ENCODE data around the gene PCMTD2. TPM values are rescaled to one million over a fixed set of nuclear protein-coding genes. Genes with fewer than 3 reads are reported as not detected.

The PCMTD2 gene
- total RNA-seq, 2 experiments from 2014 or later = 47.0 to 51.7 TPM

GRCh38 chr20:64246616-64247306, 8.8 kb upstream of the PCMTD2 start:
- Histone ChIP-seq H3K27ac (ENCODE audit: low read depth, low read length, poor library complexity, severe bottlenecking) (no peak overlapping the region), H3K4me3 (ENCODE audit: low read depth, low read length, poor library complexity, severe bottlenecking) (no peak overlapping the region), H4K20me1 (ENCODE audit: insufficient read depth, low read length) (no peaks in the 10 kb centered on the region), H3K36me3 (ENCODE audit: insufficient read depth, low read length) (no peaks in the 10 kb centered on the region), H3K79me2 (ENCODE audit: insufficient read depth, low read depth, low read length) (no peaks in the 10 kb centered on the region), H3K9me2 (ENCODE audit: insufficient read depth, low read length) (no peaks in the 10 kb centered on the region), H3K9me3 (ENCODE audit: low read length) (no peaks in the 10 kb centered on the region), H3K4me2 (ENCODE audit: low read length) (no peak overlapping the region), H3K4me1 (ENCODE audit: insufficient read depth, low read length, poor library complexity, severe bottlenecking) (no peaks in the 10 kb centered on the region), H2AFZ (ENCODE audit: low read length) (no peak overlapping the region)
- DNase-seq (ENCODE audit: low spot score) = no peak
- BruUV-seq (replicated peaks) = no TSS peak
- ChIA-PET POLR2A (interaction anchor here (1.5 kb wide), 1 partner anchor 9 kb away, joined by 5 read pairs; the partner anchor contains the start of gene PCMTD2), CTCF (ENCODE audit: unreplicated experiment) (no interaction called here)
- intact Hi-C loops (cut with micrococcal nuclease; ENCODE audit: unreplicated experiment) = no loop called here
- no peak for TF ChIP-seq CTCF (conservative IDR thresholded peaks at IDR 0.05; ENCODE audit: low read length)
- no peak for TF ChIP-seq EZH2phosphoT487 (IDR thresholded peaks at IDR 0.05; ENCODE audit: borderline replicate concordance, low read depth, low read length)

GRCh38 chr20:64247307-64247618, 8.3 kb upstream of the PCMTD2 start:
- no peak for DNase-seq (ENCODE audit: low spot score)
- no TSS peak for BruUV-seq (replicated peaks)
- H3K36me3 ChIP-seq (ENCODE audit: insufficient read depth, low read length) = no peaks in the 10 kb centered on the region
- TF ChIP-seq EZH2phosphoT487 (IDR thresholded peaks at IDR 0.05; ENCODE audit: borderline replicate concordance, low read depth, low read length) (no peak), CTCF (conservative IDR thresholded peaks at IDR 0.05; ENCODE audit: low read length) (no peak)
- H3K4me2 ChIP-seq (ENCODE audit: low read length) = no peak overlapping the region
- no peak overlapping the region for H3K27ac ChIP-seq (ENCODE audit: low read depth, low read length, poor library complexity, severe bottlenecking)
- intact Hi-C loops (cut with micrococcal nuclease; ENCODE audit: unreplicated experiment) = no loop called here
- no peaks in the 10 kb centered on the region for H3K79me2 ChIP-seq (ENCODE audit: insufficient read depth, low read depth, low read length)
- ChIA-PET POLR2A (interaction anchor here (1.5 kb wide), 1 partner anchor 8 kb away, joined by 5 read pairs; the partner anchor contains the start of gene PCMTD2), CTCF (ENCODE audit: unreplicated experiment) (no interaction called here)
- no peaks in the 10 kb centered on the region for H4K20me1 ChIP-seq (ENCODE audit: insufficient read depth, low read length)
- H2AFZ ChIP-seq (ENCODE audit: low read length) = no peak overlapping the region
- no peaks in the 10 kb centered on the region for H3K4me1 ChIP-seq (ENCODE audit: insufficient read depth, low read length, poor library complexity, severe bottlenecking)
- H3K9me2 ChIP-seq (ENCODE audit: insufficient read depth, low read length) = no peaks in the 10 kb centered on the region
- H3K4me3 ChIP-seq (ENCODE audit: low read depth, low read length, poor library complexity, severe bottlenecking) = no peak overlapping the region
- no peaks in the 10 kb centered on the region for H3K9me3 ChIP-seq (ENCODE audit: low read length)

Measured in OCI-LY7 (cell line).